HEK293 (cell line): ENCODE data around the gene SPACA4.

Experiments
- CTCF ChIA-PET: fragments of 350-600 bp; formaldehyde crosslinking; extraction: SDS; loops from one replicate; lab custom pipeline; 2021; ENCODE audit warnings: antibody characterized with exemption; lab: Yijun Ruan, JAX
- POLR2A ChIA-PET: fragments of 300-600 bp; formaldehyde crosslinking; extraction: SDS; loops from one replicate; lab custom pipeline; 2020; ENCODE audit warnings: antibody characterized with exemption, inconsistent platforms; lab: Yijun Ruan, JAX
- H3K27ac ChIP-seq: fragments of 200-500 bp; sonication (Bioruptor generic); 2 replicates; pipeline ENCODE4 v1.5.1; 2014; ENCODE audit warnings: low read depth, low read length, control low read depth, inconsistent platforms; ENCODE audit errors: extremely low read depth
- H3K36me3 ChIP-seq, 2 experiments: fragments of 200-500 bp in 1 of 2; sonication (Bioruptor generic) in 1 of 2; 1 replicate in 1 of 2; 2 replicates in 1 of 2; pipeline ENCODE4 v1.5.1; 2014 to 2017; ENCODE audit warnings: inconsistent platforms in 2 of 2, low read length in 2 of 2; ENCODE audit not compliant: control insufficient read depth in 2 of 2, insufficient read depth in 1 of 2
- H3K4me1 ChIP-seq: fragments of 200-500 bp; sonication (Bioruptor generic); 2 replicates; pipeline ENCODE4 v1.5.1; 2014; ENCODE audit warnings: mild to moderate bottlenecking, low read length, inconsistent platforms; ENCODE audit not compliant: control insufficient read depth, insufficient read depth
- H3K4me3 ChIP-seq: 2 replicates; pipeline ENCODE4 v1.5.1; 2011; ENCODE audit warnings: low read depth, mild to moderate bottlenecking, control low read depth, low read length, moderate library complexity
- H3K9me3 ChIP-seq: fragments of 200-500 bp; sonication (Bioruptor generic); 2 replicates; pipeline ENCODE4 v1.5.1; 2014; ENCODE audit warnings: low read depth, low read length, inconsistent platforms; ENCODE audit not compliant: control insufficient read depth, insufficient read depth
- KLF16 ChIP-seq: fragments of 450-650 bp; formaldehyde crosslinking; IDR thresholded peaks from 2 replicates; pipeline ENCODE4 v1.5.1; 2017; ENCODE audit warnings: missing biosample characterization, missing genetic modification characterization
- MYNN ChIP-seq: fragments of 450-650 bp; formaldehyde crosslinking; IDR thresholded peaks from 2 replicates; pipeline ENCODE4 v1.5.1; 2016; ENCODE audit warnings: missing biosample characterization, missing genetic modification characterization, borderline replicate concordance
- MZF1 ChIP-seq: fragments of 450-650 bp; formaldehyde crosslinking; IDR thresholded peaks from 2 replicates; pipeline ENCODE4 v1.5.1; 2017; ENCODE audit warnings: missing biosample characterization, missing genetic modification characterization, borderline replicate concordance
- PATZ1 ChIP-seq: fragments of 450-650 bp; formaldehyde crosslinking; IDR thresholded peaks from 2 replicates; pipeline ENCODE4 v1.5.1; 2016; ENCODE audit warnings: missing biosample characterization, missing genetic modification characterization
- PRDM1 ChIP-seq: fragments of 450-650 bp; formaldehyde crosslinking; IDR thresholded peaks from 2 replicates; pipeline ENCODE4; 2016; ENCODE audit warnings: missing biosample characterization, missing genetic modification characterization
- PRDM10 ChIP-seq: fragments of 450-650 bp; formaldehyde crosslinking; IDR thresholded peaks from 2 replicates; pipeline ENCODE4 v1.5.1; 2016; ENCODE audit warnings: missing biosample characterization, missing genetic modification characterization
- TSHZ1 ChIP-seq: fragments of 450-650 bp; formaldehyde crosslinking; IDR thresholded peaks from 2 replicates; pipeline ENCODE4 v1.5.1; 2016; ENCODE audit warnings: missing biosample characterization, missing genetic modification characterization, borderline replicate concordance
- ZNF10 ChIP-seq: fragments of 450-650 bp; formaldehyde crosslinking; IDR thresholded peaks from 2 replicates; pipeline ENCODE4 v1.5.1; 2017; ENCODE audit warnings: missing biosample characterization, missing genetic modification characterization
- ZNF16 ChIP-seq: fragments of 450-650 bp; formaldehyde crosslinking; IDR thresholded peaks from 2 replicates; pipeline ENCODE4 v1.5.1; 2016; ENCODE audit warnings: low read depth, missing biosample characterization, missing genetic modification characterization
- ZNF202 ChIP-seq: fragments of 450-650 bp; formaldehyde crosslinking; IDR thresholded peaks from 2 replicates; pipeline ENCODE4 v1.5.1; 2016; ENCODE audit warnings: missing biosample characterization, missing genetic modification characterization, borderline replicate concordance
- ZNF239 ChIP-seq: fragments of 450-650 bp; formaldehyde crosslinking; IDR thresholded peaks from 2 replicates; pipeline ENCODE4 v1.5.1; 2016; ENCODE audit warnings: missing biosample characterization, missing genetic modification characterization
- ZNF280D ChIP-seq: fragments of 450-650 bp; formaldehyde crosslinking; IDR thresholded peaks from 2 replicates; pipeline ENCODE4 v1.5.1; 2016; ENCODE audit warnings: missing biosample characterization, missing genetic modification characterization
- ZNF324 ChIP-seq: fragments of 450-650 bp; formaldehyde crosslinking; IDR thresholded peaks from 2 replicates; pipeline ENCODE4 v1.5.1; 2016; ENCODE audit warnings: missing biosample characterization, missing genetic modification characterization
- ZNF488 ChIP-seq: fragments of 450-650 bp; formaldehyde crosslinking; IDR thresholded peaks from 2 replicates; pipeline ENCODE4 v1.5.1; 2016; ENCODE audit warnings: missing biosample characterization, missing genetic modification characterization
- ZNF501 ChIP-seq: fragments of 450-650 bp; formaldehyde crosslinking; IDR thresholded peaks from 2 replicates; pipeline ENCODE4 v1.5.1; 2016; ENCODE audit warnings: missing biosample characterization, missing genetic modification characterization
- ZNF521 ChIP-seq: fragments of 450-650 bp; formaldehyde crosslinking; IDR thresholded peaks from 2 replicates; pipeline ENCODE4 v1.5.1; 2017; ENCODE audit warnings: missing biosample characterization, mild to moderate bottlenecking, missing genetic modification characterization
- ZNF548 ChIP-seq: fragments of 450-650 bp; formaldehyde crosslinking; IDR thresholded peaks from 2 replicates; pipeline ENCODE4 v1.5.1; 2016; ENCODE audit warnings: missing biosample characterization, missing genetic modification characterization
- ZNF623 ChIP-seq: fragments of 450-650 bp; formaldehyde crosslinking; IDR thresholded peaks from 2 replicates; pipeline ENCODE4 v1.5.1; 2016; ENCODE audit warnings: missing biosample characterization, missing genetic modification characterization
- ZNF837 ChIP-seq: fragments of 450-650 bp; formaldehyde crosslinking; IDR thresholded peaks from 2 replicates; pipeline ENCODE4 v1.5.1; 2016; ENCODE audit warnings: missing biosample characterization, missing genetic modification characterization
- ZSCAN5A ChIP-seq: fragments of 450-650 bp; formaldehyde crosslinking; IDR thresholded peaks from 2 replicates; pipeline ENCODE4 v1.5.1; 2016; ENCODE audit warnings: missing biosample characterization, missing genetic modification characterization

Gene SPACA4

GRCh38 chr19:48614436-48615230 is 8.1 kb downstream of the SPACA4 start, which contains the start of gene FAM83E:
Gene FAM83E, minus strand, starts transcription at chr19:48615076. Its CDS starts 1,704 bp downstream, at chr19:48613372.
- POLR2A ChIA-PET = interaction anchor here (0.6 to 3.8 kb wide), 9 partner anchors 9 to 31 kb away, joined by 3 to 28 read pairs (median 4); partner anchors contain the start of gene CA11
- Histone ChIP-seq H3K9me3 (no peaks in the 10 kb centered on the region), H3K4me3 (no peak within 1 kb of the TSS), H3K36me3 (peaks cover 14 to 40% of the 10 kb centered on the region in 2 experiments), H3K27ac (peak within 1 kb of the TSS; percentile 100), H3K4me1 (peaks cover 27% of the 10 kb centered on the region)
- CTCF ChIA-PET = interaction anchor here (0.5 to 0.9 kb wide), 3 partner anchors 20 to 944 kb away, joined by 3 read pairs; no protein-coding TSS in a partner anchor
- TF ChIP-seq KLF16 (tag by site-specific recombination) (peak; percentile 70), ZNF10 (tag by site-specific recombination) (peak; percentile 51; the same call in 1 of the 2 replicates), ZNF16 (tag by site-specific recombination) (no peak), PRDM1 (tag by site-specific recombination) (no peak), MYNN (tag by site-specific recombination) (no peak), PRDM10 (tag by site-specific recombination) (peak; percentile 54; the same call in 1 of the 2 replicates), ZSCAN5A (tag by site-specific recombination) (no peak), ZNF501 (tag by site-specific recombination) (peak; percentile 15; the same call in 1 of the 2 replicates), ZNF837 (tag by site-specific recombination) (no peak), ZNF521 (no peak), ZNF548 (tag by site-specific recombination) (no peak), ZNF280D (tag by site-specific recombination) (no peak), ZNF324 (tag by site-specific recombination) (no peak), ZNF239 (peak; percentile 57; the same call in 1 of the 2 replicates), PATZ1 (peak; percentile 94), TSHZ1 (peak; percentile 31; the same call in 1 of the 2 replicates), ZNF623 (tag by site-specific recombination) (no peak), MZF1 (tag by site-specific recombination) (no peak; the same call in 1 of the 2 replicates), ZNF202 (tag by site-specific recombination) (no peak), ZNF488 (no peak)
